Measurements from ENCODE around the gene RSPRY1.

RSPRY1 gene

DNA sequence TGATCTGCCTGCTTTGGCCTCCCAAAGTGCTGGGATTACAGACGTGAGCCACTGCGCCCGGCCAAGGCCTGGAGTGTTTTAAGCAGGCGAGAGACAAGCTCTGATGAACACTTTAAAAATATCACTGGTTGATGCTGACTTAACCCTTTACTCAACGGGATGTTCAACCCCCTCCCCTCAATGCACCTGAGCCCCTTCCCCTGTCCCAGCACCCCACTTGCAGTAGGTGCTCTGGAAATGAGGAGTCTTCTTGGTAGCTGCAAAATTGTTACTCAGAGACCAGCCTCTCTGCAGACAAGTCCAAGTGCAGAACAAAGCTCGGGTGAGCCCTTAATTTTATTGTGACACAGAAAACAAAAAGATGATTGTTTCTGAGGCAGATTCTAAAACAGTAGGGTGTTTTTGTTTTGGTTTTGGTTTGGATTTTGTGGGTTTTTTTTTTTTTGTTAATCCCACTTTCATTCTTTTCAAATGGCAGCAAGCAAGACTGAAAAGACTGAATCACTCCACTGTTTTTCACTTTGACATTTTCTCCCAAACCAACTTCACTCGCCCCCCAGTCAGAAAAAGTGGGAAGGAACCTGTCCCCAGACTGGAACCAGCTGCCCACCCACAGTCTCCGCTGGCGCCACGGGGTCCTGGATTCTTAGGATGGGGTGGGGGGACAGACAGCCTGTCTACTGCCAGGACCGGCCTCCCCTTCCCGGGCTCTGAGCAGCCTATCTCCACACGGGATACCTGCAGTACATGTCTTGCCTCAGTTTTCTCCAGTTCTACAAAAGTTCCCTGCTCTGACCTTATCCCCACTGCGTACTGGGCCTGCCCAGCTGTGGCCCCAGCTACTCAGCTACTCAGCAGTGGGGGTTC, 103.5 kb downstream of the RSPRY1 start:
- DNase-seq (ENCODE audit: extremely low read depth in 1 of 2, low read depth in 1 of 2) = no peak
